ENCODE data around the gene TTC17.

The TTC17 gene

GRCh38 chr11:43537833-43538615, 179.3 kb downstream of the TTC17 start:
- DNase-seq (ENCODE audit: low read depth), result no peak

GRCh38 chr11:43541993-43542392, 183.3 kb downstream of the TTC17 start:
- no peak for DNase-seq (ENCODE audit: low read depth)

- no peak for DNase-seq (ENCODE audit: low read depth)
These were observed 184.3 kb downstream of the TTC17 start for GRCh38 chr11:43542750-43543712.

Measured in activated T-cell treated with anti-CD3 and anti-CD28 coated beads for 48 hours (primary cell).